ENCODE data around the gene PIP4K2A.

Gene PIP4K2A

DNA sequence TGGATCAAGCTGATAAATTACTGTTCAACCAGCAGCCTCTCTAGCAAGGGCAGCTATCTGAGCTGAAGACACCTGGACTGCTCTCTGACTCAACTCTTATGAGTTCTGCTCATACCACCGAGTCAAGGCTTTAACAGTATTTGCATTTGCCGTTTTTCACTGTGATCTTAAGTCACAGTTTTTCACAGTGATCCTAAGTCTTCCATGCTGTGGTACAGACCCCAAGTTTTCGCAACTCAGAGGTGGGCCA is 31.3 kb downstream of the PIP4K2A start:
- Histone ChIP-seq H3K4me1 (ENCODE audit: control insufficient read depth in 2 of 2, insufficient read depth in 1 of 2, low read depth in 1 of 2, low read length in 2 of 2) (peaks cover 0 to 5% of the 10 kb centered on the region in 2 donors), H3K79me1 (ENCODE audit: low read depth, low read length) (no peaks in the 10 kb centered on the region), H3K23ac (ENCODE audit: low read depth, low read length, poor library complexity) (no peak overlapping the region), H2AK5ac (ENCODE audit: low read depth, low read length) (no peak overlapping the region), H3K4ac (ENCODE audit: low read length) (no peak overlapping the region), H2BK15ac (ENCODE audit: low read length) (no peak overlapping the region), H2BK5ac (ENCODE audit: low read length) (no peak overlapping the region), H3K18ac (ENCODE audit: low read length) (no peak overlapping the region), H3K36me3 (replicated peaks in 1 of 2; ENCODE audit: control insufficient read depth in 2 of 2, insufficient read depth in 2 of 2, low read length in 2 of 2) (no peaks in the 10 kb centered on the region), H2BK12ac (ENCODE audit: low read length) (no peak overlapping the region), H3K9me3 (replicated peaks in 1 of 2; ENCODE audit: control insufficient read depth in 2 of 2, insufficient read depth in 1 of 2, low read depth in 1 of 2, low read length in 2 of 2) (peaks cover 0 to 2% of the 10 kb centered on the region in 2 donors), H3K4me2 (ENCODE audit: insufficient read depth, low read length, poor library complexity, severe bottlenecking) (no peak overlapping the region), H2BK120ac (ENCODE audit: low read depth, low read length) (no peak overlapping the region), H3K27ac (replicated peaks; ENCODE audit: low read length) (no peak overlapping the region), H3K14ac (ENCODE audit: low read length) (no peak overlapping the region), H3K27me3 (ENCODE audit: control insufficient read depth in 3 of 3, insufficient read depth in 3 of 3, low read depth in 1 of 3, low read length in 3 of 3) (no peaks in the 10 kb centered on the region), H3K4me3 (ENCODE audit: low read length in 2 of 2) (no peak overlapping the region), H4K8ac (ENCODE audit: low read depth, low read length) (no peak overlapping the region), H3K9ac (ENCODE audit: low read depth, low read length, poor library complexity) (no peak overlapping the region), H2AFZ (ENCODE audit: low read length) (no peak overlapping the region), H4K91ac (ENCODE audit: low read depth, low read length, poor library complexity) (no peak overlapping the region)
- no peak for DNase-seq (ENCODE audit: low spot score)
- no CpG with 5 or more reads among the region's 3 CpGs for WGBS, 2 donors (ENCODE audit: extremely low coverage in 2 of 2, insufficient read length in 2 of 2, insufficient replicate concordance in 1 of 2)

GRCh38 chr10:22682237-22683139 is 31.9 kb downstream of the PIP4K2A start:
- Histone ChIP-seq H2BK5ac (ENCODE audit: low read length) (no peak overlapping the region), H2AFZ (ENCODE audit: low read length) (no peak overlapping the region), H3K4me3 (ENCODE audit: low read length in 2 of 2) (no peak overlapping the region), H2BK120ac (ENCODE audit: low read depth, low read length) (no peak overlapping the region), H3K14ac (ENCODE audit: low read length) (no peak overlapping the region), H3K9ac (ENCODE audit: low read depth, low read length, poor library complexity) (no peak overlapping the region), H3K18ac (ENCODE audit: low read length) (no peak overlapping the region), H3K9me3 (replicated peaks in 1 of 2; ENCODE audit: control insufficient read depth in 2 of 2, insufficient read depth in 1 of 2, low read depth in 1 of 2, low read length in 2 of 2) (peaks cover 0 to 2% of the 10 kb centered on the region in 2 donors), H4K91ac (ENCODE audit: low read depth, low read length, poor library complexity) (no peak overlapping the region), H2BK12ac (ENCODE audit: low read length) (no peak overlapping the region), H4K8ac (ENCODE audit: low read depth, low read length) (no peak overlapping the region), H3K79me1 (ENCODE audit: low read depth, low read length) (no peaks in the 10 kb centered on the region), H3K27ac (replicated peaks; ENCODE audit: low read length) (no peak overlapping the region), H3K36me3 (replicated peaks in 1 of 2; ENCODE audit: control insufficient read depth in 2 of 2, insufficient read depth in 2 of 2, low read length in 2 of 2) (no peaks in the 10 kb centered on the region), H3K4ac (ENCODE audit: low read length) (no peak overlapping the region), H3K4me1 (ENCODE audit: control insufficient read depth in 2 of 2, insufficient read depth in 1 of 2, low read depth in 1 of 2, low read length in 2 of 2) (peaks cover 0 to 5% of the 10 kb centered on the region in 2 donors), H3K27me3 (ENCODE audit: control insufficient read depth in 3 of 3, insufficient read depth in 3 of 3, low read depth in 1 of 3, low read length in 3 of 3) (no peaks in the 10 kb centered on the region), H3K4me2 (ENCODE audit: insufficient read depth, low read length, poor library complexity, severe bottlenecking) (no peak overlapping the region), H2AK5ac (ENCODE audit: low read depth, low read length) (no peak overlapping the region), H2BK15ac (ENCODE audit: low read length) (no peak overlapping the region), H3K23ac (ENCODE audit: low read depth, low read length, poor library complexity) (no peak overlapping the region)
- DNase-seq (ENCODE audit: low spot score): no peak
- no CpG with 5 or more reads among the region's 6 CpGs for WGBS, 2 donors (ENCODE audit: extremely low coverage in 2 of 2, insufficient read length in 2 of 2, insufficient replicate concordance in 1 of 2)

GRCh38 chr10:22681783-22682183 is 32.6 kb downstream of the PIP4K2A start:
- no peak overlapping the region for H3K23ac ChIP-seq (ENCODE audit: low read depth, low read length, poor library complexity)
- H2AFZ ChIP-seq (ENCODE audit: low read length): no peak overlapping the region
- peaks cover 0 to 2% of the 10 kb centered on the region in 2 donors for H3K9me3 ChIP-seq (replicated peaks in 1 of 2; ENCODE audit: control insufficient read depth in 2 of 2, insufficient read depth in 1 of 2, low read depth in 1 of 2, low read length in 2 of 2)
- no peak overlapping the region for H3K18ac ChIP-seq (ENCODE audit: low read length)
- H2AK5ac ChIP-seq (ENCODE audit: low read depth, low read length): no peak overlapping the region
- H4K8ac ChIP-seq (ENCODE audit: low read depth, low read length): no peak overlapping the region
- H4K91ac ChIP-seq (ENCODE audit: low read depth, low read length, poor library complexity): no peak overlapping the region
- H3K4me3 ChIP-seq (ENCODE audit: low read length in 2 of 2): no peak overlapping the region
- no peak overlapping the region for H3K4me2 ChIP-seq (ENCODE audit: insufficient read depth, low read length, poor library complexity, severe bottlenecking)
- no peak overlapping the region for H2BK120ac ChIP-seq (ENCODE audit: low read depth, low read length)
- peaks cover 0 to 5% of the 10 kb centered on the region in 2 donors for H3K4me1 ChIP-seq (ENCODE audit: control insufficient read depth in 2 of 2, insufficient read depth in 1 of 2, low read depth in 1 of 2, low read length in 2 of 2)
- no peak overlapping the region for H3K27ac ChIP-seq (replicated peaks; ENCODE audit: low read length)
- H3K4ac ChIP-seq (ENCODE audit: low read length): no peak overlapping the region
- no peaks in the 10 kb centered on the region for H3K36me3 ChIP-seq (replicated peaks in 1 of 2; ENCODE audit: control insufficient read depth in 2 of 2, insufficient read depth in 2 of 2, low read length in 2 of 2)
- H3K79me1 ChIP-seq (ENCODE audit: low read depth, low read length): no peaks in the 10 kb centered on the region
- no peak overlapping the region for H2BK15ac ChIP-seq (ENCODE audit: low read length)
- DNase-seq (ENCODE audit: low spot score): no peak
- H3K27me3 ChIP-seq (ENCODE audit: control insufficient read depth in 3 of 3, insufficient read depth in 3 of 3, low read depth in 1 of 3, low read length in 3 of 3): no peaks in the 10 kb centered on the region
- H2BK5ac ChIP-seq (ENCODE audit: low read length): no peak overlapping the region
- H3K9ac ChIP-seq (ENCODE audit: low read depth, low read length, poor library complexity): no peak overlapping the region
- no CpG with 5 or more reads among the region's 4 CpGs for WGBS, 2 donors (ENCODE audit: extremely low coverage in 2 of 2, insufficient read length in 2 of 2, insufficient replicate concordance in 1 of 2)
- no peak overlapping the region for H3K14ac ChIP-seq (ENCODE audit: low read length)
- no peak overlapping the region for H2BK12ac ChIP-seq (ENCODE audit: low read length)

GRCh38 chr10:22681301-22681700 is 33.1 kb downstream of the PIP4K2A start:
- no peaks in the 10 kb centered on the region for H3K36me3 ChIP-seq (replicated peaks in 1 of 2; ENCODE audit: control insufficient read depth in 2 of 2, insufficient read depth in 2 of 2, low read length in 2 of 2)
- H2AK5ac ChIP-seq (ENCODE audit: low read depth, low read length): no peak overlapping the region
- no CpG with 5 or more reads among the region's 1 CpG for WGBS, 2 donors (ENCODE audit: extremely low coverage in 2 of 2, insufficient read length in 2 of 2, insufficient replicate concordance in 1 of 2)
- H2BK5ac ChIP-seq (ENCODE audit: low read length): no peak overlapping the region
- H2BK120ac ChIP-seq (ENCODE audit: low read depth, low read length): no peak overlapping the region
- no peak overlapping the region for H3K27ac ChIP-seq (replicated peaks; ENCODE audit: low read length)
- H3K18ac ChIP-seq (ENCODE audit: low read length): no peak overlapping the region
- H3K4me2 ChIP-seq (ENCODE audit: insufficient read depth, low read length, poor library complexity, severe bottlenecking): no peak overlapping the region
- H3K4me3 ChIP-seq (ENCODE audit: low read length in 2 of 2): no peak overlapping the region
- H4K91ac ChIP-seq (ENCODE audit: low read depth, low read length, poor library complexity): no peak overlapping the region
- H2AFZ ChIP-seq (ENCODE audit: low read length): no peak overlapping the region
- no peak overlapping the region for H3K14ac ChIP-seq (ENCODE audit: low read length)
- no peak for DNase-seq (ENCODE audit: low spot score)
- H3K4ac ChIP-seq (ENCODE audit: low read length): no peak overlapping the region
- no peak overlapping the region for H2BK15ac ChIP-seq (ENCODE audit: low read length)
- no peak overlapping the region for H3K23ac ChIP-seq (ENCODE audit: low read depth, low read length, poor library complexity)
- no peak overlapping the region for H4K8ac ChIP-seq (ENCODE audit: low read depth, low read length)
- no peaks in the 10 kb centered on the region for H3K27me3 ChIP-seq (ENCODE audit: control insufficient read depth in 3 of 3, insufficient read depth in 3 of 3, low read depth in 1 of 3, low read length in 3 of 3)
- H3K4me1 ChIP-seq (ENCODE audit: control insufficient read depth in 2 of 2, insufficient read depth in 1 of 2, low read depth in 1 of 2, low read length in 2 of 2): peaks cover 0 to 5% of the 10 kb centered on the region in 2 donors
- no peak overlapping the region for H2BK12ac ChIP-seq (ENCODE audit: low read length)
- H3K79me1 ChIP-seq (ENCODE audit: low read depth, low read length): no peaks in the 10 kb centered on the region
- H3K9ac ChIP-seq (ENCODE audit: low read depth, low read length, poor library complexity): no peak overlapping the region
- peaks cover 0 to 2% of the 10 kb centered on the region in 2 donors for H3K9me3 ChIP-seq (replicated peaks in 1 of 2; ENCODE audit: control insufficient read depth in 2 of 2, insufficient read depth in 1 of 2, low read depth in 1 of 2, low read length in 2 of 2)
